ENCODE data around the gene LHB.
A peak's percentile ranks its signal among the peaks of the same experiment; 100 is the strongest.

DNA sequence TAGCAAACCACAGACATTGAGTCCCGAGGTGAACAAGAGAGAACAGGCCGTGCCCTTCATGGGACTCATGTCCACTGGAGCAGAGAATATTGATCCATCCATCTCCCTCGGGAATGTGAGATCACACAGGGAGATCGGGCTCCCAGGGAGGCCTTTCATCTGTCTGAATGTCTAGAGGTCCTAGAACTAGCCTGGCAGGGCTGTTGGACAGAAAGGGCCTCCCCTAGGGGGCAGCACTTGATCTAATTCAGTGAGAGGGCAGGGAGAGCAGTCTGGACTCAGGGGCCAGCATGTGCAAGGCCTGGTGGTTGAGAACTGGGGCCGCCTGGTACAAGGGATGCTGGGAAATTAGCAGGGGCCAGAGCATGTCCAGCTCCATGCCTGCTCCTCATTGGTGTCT is 18.9 kb downstream of the LHB start:
- TF ChIP-seq, protein P1, sequence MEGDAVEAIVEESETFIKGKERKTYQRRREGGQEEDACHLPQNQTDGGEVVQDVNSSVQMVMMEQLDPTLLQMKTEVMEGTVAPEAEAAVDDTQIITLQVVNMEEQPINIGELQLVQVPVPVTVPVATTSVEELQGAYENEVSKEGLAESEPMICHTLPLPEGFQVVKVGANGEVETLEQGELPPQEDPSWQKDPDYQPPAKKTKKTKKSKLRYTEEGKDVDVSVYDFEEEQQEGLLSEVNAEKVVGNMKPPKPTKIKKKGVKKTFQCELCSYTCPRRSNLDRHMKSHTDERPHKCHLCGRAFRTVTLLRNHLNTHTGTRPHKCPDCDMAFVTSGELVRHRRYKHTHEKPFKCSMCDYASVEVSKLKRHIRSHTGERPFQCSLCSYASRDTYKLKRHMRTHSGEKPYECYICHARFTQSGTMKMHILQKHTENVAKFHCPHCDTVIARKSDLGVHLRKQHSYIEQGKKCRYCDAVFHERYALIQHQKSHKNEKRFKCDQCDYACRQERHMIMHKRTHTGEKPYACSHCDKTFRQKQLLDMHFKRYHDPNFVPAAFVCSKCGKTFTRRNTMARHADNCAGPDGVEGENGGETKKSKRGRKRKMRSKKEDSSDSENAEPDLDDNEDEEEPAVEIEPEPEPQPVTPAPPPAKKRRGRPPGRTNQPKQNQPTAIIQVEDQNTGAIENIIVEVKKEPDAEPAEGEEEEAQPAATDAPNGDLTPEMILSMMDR (IDR thresholded peaks at IDR 0.05; ENCODE audit: insufficient read depth, low read length), result peak; percentile 33
- TF ChIP-seq POLR2AphosphoS5 (IDR thresholded peaks at IDR 0.05; ENCODE audit: low read depth) (no peak), GABPA (IDR thresholded peaks at IDR 0.05; ENCODE audit: low read depth) (no peak), SPI1 (IDR thresholded peaks at IDR 0.05; ENCODE audit: borderline replicate concordance, low read depth) (no peak)
- TF ChIP-seq, protein P2, sequence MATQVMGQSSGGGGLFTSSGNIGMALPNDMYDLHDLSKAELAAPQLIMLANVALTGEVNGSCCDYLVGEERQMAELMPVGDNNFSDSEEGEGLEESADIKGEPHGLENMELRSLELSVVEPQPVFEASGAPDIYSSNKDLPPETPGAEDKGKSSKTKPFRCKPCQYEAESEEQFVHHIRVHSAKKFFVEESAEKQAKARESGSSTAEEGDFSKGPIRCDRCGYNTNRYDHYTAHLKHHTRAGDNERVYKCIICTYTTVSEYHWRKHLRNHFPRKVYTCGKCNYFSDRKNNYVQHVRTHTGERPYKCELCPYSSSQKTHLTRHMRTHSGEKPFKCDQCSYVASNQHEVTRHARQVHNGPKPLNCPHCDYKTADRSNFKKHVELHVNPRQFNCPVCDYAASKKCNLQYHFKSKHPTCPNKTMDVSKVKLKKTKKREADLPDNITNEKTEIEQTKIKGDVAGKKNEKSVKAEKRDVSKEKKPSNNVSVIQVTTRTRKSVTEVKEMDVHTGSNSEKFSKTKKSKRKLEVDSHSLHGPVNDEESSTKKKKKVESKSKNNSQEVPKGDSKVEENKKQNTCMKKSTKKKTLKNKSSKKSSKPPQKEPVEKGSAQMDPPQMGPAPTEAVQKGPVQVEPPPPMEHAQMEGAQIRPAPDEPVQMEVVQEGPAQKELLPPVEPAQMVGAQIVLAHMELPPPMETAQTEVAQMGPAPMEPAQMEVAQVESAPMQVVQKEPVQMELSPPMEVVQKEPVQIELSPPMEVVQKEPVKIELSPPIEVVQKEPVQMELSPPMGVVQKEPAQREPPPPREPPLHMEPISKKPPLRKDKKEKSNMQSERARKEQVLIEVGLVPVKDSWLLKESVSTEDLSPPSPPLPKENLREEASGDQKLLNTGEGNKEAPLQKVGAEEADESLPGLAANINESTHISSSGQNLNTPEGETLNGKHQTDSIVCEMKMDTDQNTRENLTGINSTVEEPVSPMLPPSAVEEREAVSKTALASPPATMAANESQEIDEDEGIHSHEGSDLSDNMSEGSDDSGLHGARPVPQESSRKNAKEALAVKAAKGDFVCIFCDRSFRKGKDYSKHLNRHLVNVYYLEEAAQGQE (IDR thresholded peaks at IDR 0.05; ENCODE audit: insufficient replicate concordance, low read depth), result no peak
